CD4-positive, alpha-beta T cell (primary cell): ENCODE results near the gene MAP3K7CL. TPM values are rescaled to one million over a fixed set of nuclear protein-coding genes. Genes with fewer than 3 reads are reported as not detected.
"Not testable (repeated sequence)": the region's sequence is repeated elsewhere in the genome, so short reads cannot be mapped to it uniquely, and the experiment has no call there.

ENCODE experiments used
- ATAC-seq: fragments of 200-7000 bp; cut with Tn5 transposase; one replicate; pipeline ENCODE4 v1.10.0; 2022; ENCODE audit warnings: mild to moderate bottlenecking; ENCODE audit not compliant: poor library complexity
- CTCF ChIA-PET: fragments of 350-600 bp; sonication (Branson Sonifier 250); formaldehyde crosslinking; loops from one replicate; lab custom pipeline; 2021; ENCODE audit warnings: antibody characterized with exemption, inconsistent platforms; lab: Charles Lee
- POLR2A ChIA-PET: fragments of 350-600 bp; sonication (Branson Sonifier 250); formaldehyde crosslinking; loops from one replicate; lab custom pipeline; 2021; ENCODE audit warnings: antibody characterized with exemption, inconsistent platforms; lab: Charles Lee
- DNase-seq, 14 experiments: peaks; one replicate each; pipeline ENCODE4 v3.0.0-alpha.2; 2013 to 2020; ENCODE audit warnings: mixed read lengths in 2 of 14
- H3K27ac ChIP-seq, 2 donors: one replicate each; pipeline versions ENCODE4 v1.5.1 to v1.7.0; 2013; ENCODE audit warnings: low read length in 2 of 2, low read depth in 1 of 2, mild to moderate bottlenecking in 1 of 2
- H3K27me3 ChIP-seq, 2 experiments: 1 replicate in 1 of 2; 2 replicates in 1 of 2; pipeline versions ENCODE4 v1.6.1 to v1.7.0; 2013; ENCODE audit warnings: low read length in 2 of 2, control low read depth in 1 of 2, mild to moderate bottlenecking in 1 of 2, moderate library complexity in 1 of 2; ENCODE audit not compliant: insufficient read depth in 2 of 2, control insufficient read depth in 1 of 2
- H3K36me3 ChIP-seq: one replicate; pipeline ENCODE4 v1.6.1; 2013; ENCODE audit warnings: low read length, control low read depth; ENCODE audit not compliant: insufficient read depth
- H3K4me1 ChIP-seq: one replicate; pipeline ENCODE4 v1.6.1; 2013; ENCODE audit warnings: low read length, control low read depth; ENCODE audit not compliant: insufficient read depth
- H3K4me3 ChIP-seq: one replicate; pipeline ENCODE4 v1.5.1; 2013; ENCODE audit warnings: mild to moderate bottlenecking, low read length, moderate library complexity
- H3K9me3 ChIP-seq, 2 experiments: 1 replicate in 1 of 2; 2 replicates in 1 of 2; pipeline versions ENCODE4 v1.6.1 to v1.7.0; 2013; ENCODE audit warnings: low read length in 2 of 2, mild to moderate bottlenecking in 2 of 2, control low read depth in 1 of 2, moderate library complexity in 1 of 2; ENCODE audit not compliant: control insufficient read depth in 1 of 2, insufficient read depth in 1 of 2
- H3K27ac Mint-ChIP-seq: one replicate; pipeline ENCODE4 v1.8.0; 2020; ENCODE audit warnings: mixed read lengths
- H3K27me3 Mint-ChIP-seq: one replicate; pipeline ENCODE4 v1.8.0; 2021; ENCODE audit warnings: mixed read lengths
- H3K36me3 Mint-ChIP-seq: one replicate; pipeline ENCODE4 v1.8.0; 2021; ENCODE audit warnings: low read depth, mixed read lengths
- H3K4me1 Mint-ChIP-seq: one replicate; pipeline ENCODE4 v1.8.0; 2021; ENCODE audit warnings: low read depth, mixed read lengths
- H3K4me3 Mint-ChIP-seq: one replicate; pipeline ENCODE4 v1.8.0; 2020; ENCODE audit warnings: mild to moderate bottlenecking, mixed read lengths
- H3K9me3 Mint-ChIP-seq: one replicate; pipeline ENCODE4 v1.8.0; 2020; ENCODE audit warnings: mixed read lengths
- intact Hi-C, 2 experiments: fragments of 100-400 bp; cut with DNase I in 1 of 2; cut with micrococcal nuclease in 1 of 2; formaldehyde crosslinking; loops; one replicate each; pipeline versions ENCODE4 v1.15.1 to v1.9.0; 2023 to 2025; cut with DNase I, micrococcal nuclease
- total RNA-seq, 174 experiments: library from RNA in 2 of 174; stranded (reverse) in 2 of 174; gene quantifications; one replicate each; pipeline ENCODE4 v1.2.3 and lab custom pipeline; 2021 to 2026
- TF ChIP-seq, protein P1 (sequence below): fragments of 200-600 bp; IDR thresholded peaks from one replicate; pipeline ENCODE4 v1.8.0; 2022; ENCODE audit warnings: antibody characterized with exemption, mild to moderate bottlenecking

MAP3K7CL gene
- total RNA-seq, 2 experiments from 2014 or later: 4.6 to 4.7 TPM

DNA sequence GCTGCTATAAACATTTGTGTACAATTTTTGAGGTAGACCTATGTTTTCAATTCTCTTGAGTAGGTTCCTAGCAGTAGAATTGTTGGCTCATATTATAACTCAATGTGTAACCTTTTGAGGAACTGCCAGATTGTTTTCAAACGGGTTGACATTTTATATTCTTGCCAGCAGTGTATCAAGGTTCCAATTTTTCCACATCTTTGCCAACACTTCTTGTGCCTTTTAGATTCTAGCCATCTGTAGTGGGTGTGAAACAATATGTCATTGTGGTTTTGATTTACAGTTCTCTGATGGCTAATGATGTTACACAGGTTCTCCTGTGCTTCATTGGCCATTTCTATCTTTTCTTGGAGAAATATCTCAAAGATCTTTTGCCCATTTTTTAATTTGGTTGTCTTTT, 36.4 kb downstream of the MAP3K7CL start:
- TF ChIP-seq, protein P1, sequence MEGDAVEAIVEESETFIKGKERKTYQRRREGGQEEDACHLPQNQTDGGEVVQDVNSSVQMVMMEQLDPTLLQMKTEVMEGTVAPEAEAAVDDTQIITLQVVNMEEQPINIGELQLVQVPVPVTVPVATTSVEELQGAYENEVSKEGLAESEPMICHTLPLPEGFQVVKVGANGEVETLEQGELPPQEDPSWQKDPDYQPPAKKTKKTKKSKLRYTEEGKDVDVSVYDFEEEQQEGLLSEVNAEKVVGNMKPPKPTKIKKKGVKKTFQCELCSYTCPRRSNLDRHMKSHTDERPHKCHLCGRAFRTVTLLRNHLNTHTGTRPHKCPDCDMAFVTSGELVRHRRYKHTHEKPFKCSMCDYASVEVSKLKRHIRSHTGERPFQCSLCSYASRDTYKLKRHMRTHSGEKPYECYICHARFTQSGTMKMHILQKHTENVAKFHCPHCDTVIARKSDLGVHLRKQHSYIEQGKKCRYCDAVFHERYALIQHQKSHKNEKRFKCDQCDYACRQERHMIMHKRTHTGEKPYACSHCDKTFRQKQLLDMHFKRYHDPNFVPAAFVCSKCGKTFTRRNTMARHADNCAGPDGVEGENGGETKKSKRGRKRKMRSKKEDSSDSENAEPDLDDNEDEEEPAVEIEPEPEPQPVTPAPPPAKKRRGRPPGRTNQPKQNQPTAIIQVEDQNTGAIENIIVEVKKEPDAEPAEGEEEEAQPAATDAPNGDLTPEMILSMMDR: no peak
- Mint-ChIP-seq H3K4me1 (peaks cover 8% of the 10 kb centered on the region), H3K27me3 (no peaks in the 10 kb centered on the region), H3K4me3 (no peak overlapping the region), H3K9me3 (no peaks in the 10 kb centered on the region), H3K27ac (no peak overlapping the region), H3K36me3 (no peaks in the 10 kb centered on the region)
- POLR2A ChIA-PET: no interaction called here
- Histone ChIP-seq H3K4me1 (no peaks in the 10 kb centered on the region), H3K9me3 (no peaks in the 10 kb centered on the region), H3K27me3 (no peaks in the 10 kb centered on the region), H3K4me3 (no peak overlapping the region), H3K36me3 (no peaks in the 10 kb centered on the region), H3K27ac (no peak overlapping the region)
- intact Hi-C loops: no loop called here
- ATAC-seq (no peak), DNase-seq (no peak)
- CTCF ChIA-PET: no interaction called here

DNA sequence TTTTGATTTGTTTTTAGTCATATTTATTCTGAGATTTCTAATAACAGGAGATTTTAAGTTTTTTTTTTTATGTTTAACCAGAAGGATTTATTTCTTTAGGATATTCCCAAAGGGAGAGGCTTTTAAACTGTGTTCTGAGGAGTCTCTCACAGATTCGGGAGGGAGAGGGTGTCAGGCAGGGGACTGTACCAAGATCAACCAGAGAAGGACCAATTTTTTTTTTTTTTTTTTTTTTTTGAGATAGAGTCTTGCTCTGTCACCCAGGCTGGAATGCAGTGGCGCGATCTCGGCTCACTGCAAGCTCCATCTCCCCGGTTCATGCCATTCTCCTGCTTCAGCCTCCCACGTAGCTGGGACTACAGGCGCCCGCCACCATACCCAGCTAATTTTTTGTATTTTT, 37.0 kb downstream of the MAP3K7CL start:
- H3K4me1 Mint-ChIP-seq, H3K27ac Mint-ChIP-seq, DNase-seq, H3K27me3 Mint-ChIP-seq, H3K36me3 Mint-ChIP-seq, H3K4me3 Mint-ChIP-seq, H3K9me3 Mint-ChIP-seq, H3K9me3 ChIP-seq, H3K36me3 ChIP-seq, ATAC-seq, H3K27me3 ChIP-seq, CTCF ChIA-PET, intact Hi-C loops, H3K4me1 ChIP-seq, H3K27ac ChIP-seq, H3K4me3 ChIP-seq, POLR2A ChIA-PET: not testable (repeated sequence)

DNA sequence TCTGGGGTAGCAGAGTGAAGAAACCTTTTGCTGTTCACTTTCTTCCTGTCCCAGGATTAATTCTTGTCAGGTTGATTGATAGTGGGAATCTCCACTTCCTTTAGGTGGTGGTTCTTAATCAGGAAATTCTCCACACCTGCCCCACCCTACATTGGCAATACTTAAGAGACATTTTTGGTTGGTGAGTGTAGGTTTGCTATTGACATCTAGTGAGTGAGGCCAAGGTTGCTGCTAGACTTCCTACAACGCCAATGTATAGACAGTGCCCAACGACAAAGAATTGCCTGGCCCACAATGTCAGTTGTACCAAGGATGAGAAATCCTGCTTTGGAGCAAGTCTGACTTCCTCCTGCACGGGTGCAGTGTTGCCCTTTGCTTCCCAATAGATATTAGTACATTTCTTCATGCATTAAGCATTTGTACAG, 38.5 kb downstream of the MAP3K7CL start:
- H3K36me3 ChIP-seq: no peaks in the 10 kb centered on the region
- DNase-seq: no peak
- Mint-ChIP-seq H3K4me1 (peaks cover 8% of the 10 kb centered on the region), H3K4me3 (no peak overlapping the region), H3K9me3 (no peaks in the 10 kb centered on the region), H3K27me3 (no peaks in the 10 kb centered on the region), H3K27ac (no peak overlapping the region), H3K36me3 (no peaks in the 10 kb centered on the region)
- no peaks in the 10 kb centered on the region for H3K4me1 ChIP-seq
- intact Hi-C loops: no loop called here
- H3K27me3 ChIP-seq: no peaks in the 10 kb centered on the region
- TF ChIP-seq, protein P1: no peak
- ChIA-PET CTCF (no interaction called here), POLR2A (interaction anchor here (0.7 kb wide), 1 partner anchor 38 kb away, joined by 3 read pairs; no protein-coding TSS in a partner anchor)
- H3K27ac ChIP-seq: no peak overlapping the region
- no peak for ATAC-seq
- no peak overlapping the region for H3K4me3 ChIP-seq
- H3K9me3 ChIP-seq: no peaks in the 10 kb centered on the region

- Mint-ChIP-seq H3K27ac (no peak overlapping the region), H3K4me1 (peaks cover 8% of the 10 kb centered on the region), H3K9me3 (no peaks in the 10 kb centered on the region), H3K4me3 (no peak overlapping the region), H3K36me3 (no peaks in the 10 kb centered on the region), H3K27me3 (no peaks in the 10 kb centered on the region)
- ChIA-PET CTCF (no interaction called here), POLR2A (no interaction called here)
- no peaks in the 10 kb centered on the region for H3K27me3 ChIP-seq
- no peaks in the 10 kb centered on the region for H3K9me3 ChIP-seq
- H3K27ac ChIP-seq: no peak overlapping the region
- no peaks in the 10 kb centered on the region for H3K4me1 ChIP-seq
- TF ChIP-seq, protein P1: no peak
- no peak for ATAC-seq
- H3K36me3 ChIP-seq: no peaks in the 10 kb centered on the region
- H3K4me3 ChIP-seq: no peak overlapping the region
- DNase-seq: no peak
- intact Hi-C loops: no loop called here
Measured at GRCh38 chr21:29170944-29171343, 40.5 kb downstream of the MAP3K7CL start.
